H9 (cell line): ENCODE data around the gene MCAT. TPM values are rescaled to one million over a fixed set of nuclear protein-coding genes. Genes with fewer than 3 reads are reported as not detected.

Source experiments
- DNase-seq: peaks from one replicate; pipeline ENCODE4 v3.0.0-alpha.2; 2017
- H2AFZ ChIP-seq: one replicate; pipeline ENCODE4 v1.6.1; 2013; ENCODE audit warnings: mild to moderate bottlenecking, low read length, control low read depth, moderate library complexity
- H2AK5ac ChIP-seq: 2 replicates; pipeline ENCODE4 v1.6.1; 2013; ENCODE audit warnings: low read length, control low read depth, mixed read lengths; ENCODE audit not compliant: insufficient read length
- H2BK120ac ChIP-seq: one replicate; pipeline ENCODE4 v1.6.1; 2013; ENCODE audit warnings: low read depth, mild to moderate bottlenecking, low read length, control low read depth, inconsistent platforms; ENCODE audit not compliant: poor library complexity, severe bottlenecking
- H2BK12ac ChIP-seq: 2 replicates; pipeline ENCODE4 v1.6.1; 2013; ENCODE audit warnings: low read length, control low read depth, mixed read lengths, low read depth; ENCODE audit not compliant: insufficient read length
- H2BK15ac ChIP-seq: 2 replicates; pipeline ENCODE4 v1.6.1; 2013; ENCODE audit warnings: low read depth, low read length, control low read depth
- H2BK20ac ChIP-seq: one replicate; pipeline ENCODE4 v1.6.1; 2013; ENCODE audit warnings: low read depth, mild to moderate bottlenecking, low read length, control low read depth, inconsistent platforms; ENCODE audit not compliant: poor library complexity, severe bottlenecking
- H2BK5ac ChIP-seq: 2 replicates; pipeline ENCODE4 v1.6.1; 2013; ENCODE audit warnings: low read length, control low read depth, mixed read lengths; ENCODE audit not compliant: insufficient read length
- H3K14ac ChIP-seq: 2 replicates; pipeline ENCODE4 v1.6.1; 2013; ENCODE audit warnings: low read length, control low read depth; ENCODE audit not compliant: insufficient read depth
- H3K18ac ChIP-seq: 2 replicates; pipeline ENCODE4 v1.6.1; 2013; ENCODE audit warnings: low read depth, mild to moderate bottlenecking, mixed read lengths, low read length, control low read depth; ENCODE audit not compliant: insufficient read length
- H3K23ac ChIP-seq: 2 replicates; pipeline ENCODE4 v1.6.1; 2013; ENCODE audit warnings: low read length, control low read depth, mixed read lengths, low read depth; ENCODE audit not compliant: insufficient read length
- H3K23me2 ChIP-seq: 2 replicates; pipeline ENCODE4 v1.6.1; 2013; ENCODE audit warnings: low read depth, mild to moderate bottlenecking, mixed read lengths, low read length, control low read depth; ENCODE audit not compliant: insufficient read length, poor library complexity, severe bottlenecking
- H3K27ac ChIP-seq: 2 replicates; pipeline ENCODE4 v1.5.1; 2013; ENCODE audit warnings: low read length, control low read depth, mixed read lengths, low read depth; ENCODE audit not compliant: insufficient read length
- H3K27me3 ChIP-seq: 2 replicates; pipeline ENCODE4 v1.6.1; 2013; ENCODE audit warnings: low read length, control low read depth, inconsistent platforms; ENCODE audit not compliant: insufficient read depth
- H3K4ac ChIP-seq: 2 replicates; pipeline ENCODE4 v1.6.1; 2013; ENCODE audit warnings: low read depth, mild to moderate bottlenecking, control low read depth, inconsistent platforms, low read length, moderate library complexity
- H3K4me1 ChIP-seq: 2 replicates; pipeline ENCODE4 v1.6.1; 2013; ENCODE audit warnings: low read length, control low read depth, inconsistent platforms; ENCODE audit not compliant: insufficient read depth
- H3K4me2 ChIP-seq: 2 replicates; pipeline ENCODE4 v1.6.1; 2013; ENCODE audit warnings: low read length, control low read depth, mixed read lengths; ENCODE audit not compliant: insufficient read length, insufficient read depth
- H3K56ac ChIP-seq: 2 replicates; pipeline ENCODE4 v1.6.1; 2013; ENCODE audit warnings: low read depth, mild to moderate bottlenecking, mixed read lengths, low read length, control low read depth; ENCODE audit not compliant: insufficient read length
- H3K79me1 ChIP-seq: 2 replicates; pipeline ENCODE4 v1.6.1; 2013; ENCODE audit warnings: low read depth, mild to moderate bottlenecking, moderate library complexity, low read length, control low read depth, inconsistent platforms; ENCODE audit not compliant: insufficient read depth, poor library complexity, severe bottlenecking
- H3K79me2 ChIP-seq: 2 replicates; pipeline ENCODE4 v1.6.1; 2013; ENCODE audit warnings: low read length, control low read depth, inconsistent platforms; ENCODE audit not compliant: insufficient read depth
- H3K9ac ChIP-seq: 2 replicates; pipeline ENCODE4 v1.6.1; 2013; ENCODE audit warnings: low read length, control low read depth, mixed read lengths; ENCODE audit not compliant: insufficient read length; ENCODE audit errors: extremely low read depth
- H3K9me3 ChIP-seq: one replicate; pipeline ENCODE4 v1.6.1; 2013; ENCODE audit warnings: low read depth, low read length, inconsistent platforms; ENCODE audit not compliant: control insufficient read depth
- H3T11ph ChIP-seq: one replicate; pipeline ENCODE4 v1.6.1; 2013; ENCODE audit warnings: mild to moderate bottlenecking, low read length, control low read depth, inconsistent platforms
- H4K20me1 ChIP-seq: one replicate; pipeline ENCODE4 v1.6.1; 2013; ENCODE audit not compliant: control insufficient read depth, insufficient read length, insufficient read depth
- H4K5ac ChIP-seq: 2 replicates; pipeline ENCODE4 v1.6.1; 2013; ENCODE audit warnings: low read depth, mild to moderate bottlenecking, mixed read lengths, low read length, control low read depth; ENCODE audit not compliant: insufficient read length
- H4K8ac ChIP-seq: replicated peaks from 2 replicates; pipeline ENCODE4 v1.6.1; 2013; ENCODE audit warnings: low read length, control low read depth, mixed read lengths, low read depth; ENCODE audit not compliant: insufficient read length
- H4K91ac ChIP-seq: 2 replicates; pipeline ENCODE4 v1.6.1; 2013; ENCODE audit warnings: low read depth, mild to moderate bottlenecking, moderate library complexity, mixed read lengths, low read length, control low read depth; ENCODE audit not compliant: insufficient read length
- H3K27ac Mint-ChIP-seq, 3 experiments: 2 replicates in 2 of 3; 3 replicates in 1 of 3; pipeline ENCODE4 v1.8.0; 2020 to 2021; ENCODE audit warnings: mixed read lengths in 3 of 3, mild to moderate bottlenecking in 1 of 3, moderate library complexity in 1 of 3
- H3K27me3 Mint-ChIP-seq: 2 replicates; pipeline ENCODE4 v1.8.0; 2021; ENCODE audit warnings: low read depth, mild to moderate bottlenecking, moderate library complexity, mixed read lengths
- H3K36me3 Mint-ChIP-seq, 3 experiments: 2 replicates in 2 of 3; 3 replicates in 1 of 3; pipeline ENCODE4 v1.8.0; 2020 to 2021; ENCODE audit warnings: low read depth in 3 of 3, mixed read lengths in 3 of 3; ENCODE audit not compliant: insufficient read depth in 1 of 3
- H3K4me1 Mint-ChIP-seq, 2 experiments: 2 replicates each; pipeline ENCODE4 v1.8.0; 2020; ENCODE audit warnings: mixed read lengths in 2 of 2
- H3K4me3 Mint-ChIP-seq, 2 experiments: 2 replicates in 1 of 2; 3 replicates in 1 of 2; pipeline ENCODE4 v1.8.0; 2020 to 2021; ENCODE audit warnings: mild to moderate bottlenecking in 2 of 2, mixed read lengths in 2 of 2, moderate library complexity in 1 of 2
- H3K9me3 Mint-ChIP-seq, 2 experiments: 2 replicates in 1 of 2; 3 replicates in 1 of 2; pipeline ENCODE4 v1.8.0; 2020; ENCODE audit warnings: mild to moderate bottlenecking in 2 of 2, mixed read lengths in 2 of 2, moderate library complexity in 1 of 2
- CTCF ChIP-seq: fragments of 200-600 bp; sonication (generic); conservative IDR thresholded peaks from 3 replicates; pipeline ENCODE4 v1.8.0; 2021; ENCODE audit warnings: antibody characterized with exemption, mild to moderate bottlenecking
- WGBS: extraction: QIAGEN DNeasy Blood & Tissue Kit; methylation state at CpG from one replicate; pipeline ENCODE4 v1.1.7; 2013; ENCODE audit warnings: missing lambda C conversion rate, low lambda C conversion rate, mixed read lengths; ENCODE audit not compliant: insufficient read length; ENCODE audit errors: extremely low coverage; 5-methylcytosine and 5-hydroxymethylcytosine counted together
- long read RNA-seq: library from polyadenylated mRNA; unstranded; transcript quantifications from one replicate; pipeline ENCODE4 v2.0.0, GENCODE V29; 2020
- total RNA-seq: library from RNA; stranded (reverse); gene quantifications from 2 replicates; pipeline ENCODE4 v1.2.1, GENCODE V29; 2021

MCAT gene
- 20.3 and 21.5 TPM in 2 replicates for total RNA-seq
- long read RNA-seq, transcript MCAT-202 (3 exons, 1,134 nt) = minor isoform, 31 of 126 reads
- long read RNA-seq, transcript MCAT-201 (4 exons, 2,056 nt) = major isoform, 70 of 126 reads
- long read RNA-seq, partial matches to known transcripts = 1 of 126 reads
- long read RNA-seq, other reads (novel, unspliced or antisense) = 24 of 126 reads

- peak within 1 kb of the TSS; percentile 87 to 92 for H3K4me3 Mint-ChIP-seq
- H3K36me3 Mint-ChIP-seq = peaks cover 12 to 30% (median 27%) of the 10 kb centered on the region in 3 experiments; a peak in 6 of 7 replicates
- no peak within 1 kb of the TSS for H2AFZ ChIP-seq
- H3K9me3 ChIP-seq = no peaks in the 10 kb centered on the region
- H3K79me1 ChIP-seq = no peaks in the 10 kb centered on the region
- H3K79me2 ChIP-seq = no peaks in the 10 kb centered on the region
- no peak within 1 kb of the TSS for H2BK20ac ChIP-seq
- H3K23ac ChIP-seq = no peak within 1 kb of the TSS
- peak within 1 kb of the TSS; percentile 31 to 91 (median 72); a peak in 4 of 7 replicates for H3K27ac Mint-ChIP-seq
- H3K9me3 Mint-ChIP-seq = no peaks in the 10 kb centered on the region
- WGBS = no CpG with 5 or more reads among the region's 83 CpGs
- no peak within 1 kb of the TSS for H2BK15ac ChIP-seq
- no peak within 1 kb of the TSS for H2AK5ac ChIP-seq
- no peaks in the 10 kb centered on the region for H3K4me1 ChIP-seq
- H4K91ac ChIP-seq = no peak within 1 kb of the TSS
- H3K9ac ChIP-seq = peak within 1 kb of the TSS; percentile 39
- H3K27me3 Mint-ChIP-seq = peaks cover 6% of the 10 kb centered on the region
- H3K18ac ChIP-seq = peak within 1 kb of the TSS; percentile 72
- H3K56ac ChIP-seq = no peak within 1 kb of the TSS
- H3K27me3 ChIP-seq = no peaks in the 10 kb centered on the region
- no peak within 1 kb of the TSS for H2BK5ac ChIP-seq
- H3K4ac ChIP-seq = no peak within 1 kb of the TSS
- H3K23me2 ChIP-seq = peaks cover 3% of the 10 kb centered on the region
- TF ChIP-seq CTCF = no peak
- no peak within 1 kb of the TSS for H3K27ac ChIP-seq
- no peak within 1 kb of the TSS for H3T11ph ChIP-seq
- no peaks in the 10 kb centered on the region for H4K20me1 ChIP-seq
- no peak within 1 kb of the TSS for H2BK120ac ChIP-seq
- peaks cover 0 to 9% of the 10 kb centered on the region in 2 experiments; a peak in 2 of 4 replicates for H3K4me1 Mint-ChIP-seq
- peak within 1 kb of the TSS; percentile 58 for H3K14ac ChIP-seq
- no peak within 1 kb of the TSS for H4K5ac ChIP-seq
- peak; percentile 75 for DNase-seq
- H3K4me2 ChIP-seq = peak within 1 kb of the TSS; percentile 68
- no peak within 1 kb of the TSS for H4K8ac ChIP-seq
- H2BK12ac ChIP-seq = no peak within 1 kb of the TSS
Observed at GRCh38 chr22:43142880-43143562, at the start of gene MCAT. Gene MCAT (minus strand): TSS chr22:43143398. CDS start chr22:43143348, 50 bp downstream.
